Activated naive CD4-positive, alpha-beta T cell treated with anti-CD3 and anti-CD28 coated beads, Interleukin-2, amount 10 ng/mL, durations not matched to agents 7 days and 5 days (primary cell): ENCODE measurements around the gene NRBP1.

Experiments used
- CTCF ChIA-PET: fragments of 350-600 bp; sonication (Branson Sonifier 250); formaldehyde crosslinking; loops from one replicate; lab custom pipeline; 2021; ENCODE audit warnings: antibody characterized with exemption; lab: Charles Lee
- DNase-seq: peaks from one replicate; pipeline ENCODE4 v3.0.0-alpha.2; 2020
- H3K27ac Mint-ChIP-seq: one replicate; pipeline ENCODE4 v1.8.0; 2021; ENCODE audit warnings: mild to moderate bottlenecking, moderate library complexity, mixed read lengths
- H3K27me3 Mint-ChIP-seq: one replicate; pipeline ENCODE4 v1.8.0; 2021; ENCODE audit warnings: mild to moderate bottlenecking, mixed read lengths
- H3K36me3 Mint-ChIP-seq: one replicate; pipeline ENCODE4 v1.8.0; 2021; ENCODE audit warnings: mixed read lengths
- H3K4me1 Mint-ChIP-seq: one replicate; pipeline ENCODE4 v1.8.0; 2021; ENCODE audit warnings: mixed read lengths
- H3K4me3 Mint-ChIP-seq: one replicate; pipeline ENCODE4 v1.8.0; 2021; ENCODE audit warnings: mild to moderate bottlenecking, moderate library complexity, mixed read lengths
- H3K9me3 Mint-ChIP-seq: one replicate; pipeline ENCODE4 v1.8.0; 2021; ENCODE audit warnings: mixed read lengths

The NRBP1 gene

DNA sequence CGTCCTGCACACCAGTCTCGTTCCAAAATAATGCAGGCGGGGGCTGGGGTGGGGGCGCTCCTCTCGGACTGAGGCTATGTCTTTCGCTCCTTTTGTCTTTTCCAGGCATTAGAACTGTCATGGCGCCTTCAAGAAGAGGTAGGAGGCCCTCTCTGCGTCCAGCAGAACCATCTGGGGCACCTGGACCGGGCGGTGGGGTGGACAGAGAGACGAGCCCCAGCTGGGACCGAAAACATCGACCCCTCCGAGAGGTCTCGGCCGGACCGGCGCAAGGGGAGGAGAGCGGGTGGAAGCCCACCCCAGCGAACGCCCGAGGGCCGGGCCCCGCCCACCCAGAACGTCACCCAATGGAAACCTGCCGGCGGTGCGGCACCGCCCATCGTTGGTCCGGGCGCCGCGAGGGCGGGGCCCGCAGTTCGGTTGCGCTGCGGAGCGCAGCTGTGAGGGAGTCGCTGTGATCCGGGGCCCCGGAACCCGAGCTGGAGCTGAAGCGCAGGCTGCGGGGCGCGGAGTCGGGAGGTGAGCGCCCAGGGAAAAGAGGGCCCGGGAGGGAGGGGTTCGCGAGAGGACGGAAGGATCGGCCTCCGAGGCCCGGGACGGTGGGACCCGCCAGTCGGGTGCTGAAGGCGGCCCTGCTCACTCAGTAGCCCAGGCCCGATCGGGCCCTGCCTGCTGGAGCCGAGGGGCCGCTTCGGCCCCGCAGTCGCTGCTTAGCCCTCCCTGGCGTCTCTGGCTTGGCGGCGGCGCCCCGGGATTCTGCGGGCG lies at the start of gene NRBP1:
NRBP1 (plus strand) TSS at position 419 of the 765 bp plus-strand sequence. CDS start 4,643 bp downstream, outside the sequence.
- Mint-ChIP-seq H3K9me3 (no peaks in the 10 kb centered on the region), H3K36me3 (peaks cover 15% of the 10 kb centered on the region), H3K4me3 (peak within 1 kb of the TSS; percentile 98), H3K27me3 (peaks cover 9% of the 10 kb centered on the region), H3K27ac (peak within 1 kb of the TSS; percentile 98), H3K4me1 (peaks cover 36% of the 10 kb centered on the region)
- CTCF ChIA-PET, result interaction anchor here (0.5 kb wide), 1 partner anchor 30 kb away, joined by 3 read pairs; no protein-coding TSS in a partner anchor
- DNase-seq, result peak; percentile 95

DNA sequence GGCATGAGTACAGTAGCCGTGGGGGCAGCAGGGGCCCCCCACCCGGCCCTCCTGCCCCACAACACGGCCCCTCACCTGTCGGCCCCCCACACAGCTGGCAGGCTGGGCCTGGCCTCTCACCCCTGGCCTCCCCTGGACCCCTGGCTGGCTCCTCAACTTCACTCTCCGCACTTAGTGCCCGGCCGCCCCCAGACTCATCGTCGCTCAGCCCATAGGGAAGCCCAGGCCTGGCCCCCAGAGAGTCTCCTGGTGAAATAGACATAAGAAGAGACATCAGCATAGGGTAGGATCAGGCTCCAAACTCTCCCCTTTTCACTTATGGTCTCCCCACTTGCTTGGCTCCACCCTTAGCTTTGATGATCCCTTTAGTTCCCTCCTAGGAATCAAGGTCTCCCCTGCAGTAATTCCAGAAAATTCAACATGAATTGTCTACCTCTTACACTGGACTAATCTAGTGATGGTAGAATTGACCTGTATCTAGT lies 49.6 kb upstream of the NRBP1 start:
- Mint-ChIP-seq H3K27me3 (no peaks in the 10 kb centered on the region), H3K4me1 (peaks cover 38% of the 10 kb centered on the region), H3K4me3 (peak overlapping the region; percentile 86), H3K9me3 (no peaks in the 10 kb centered on the region), H3K36me3 (peaks cover 56% of the 10 kb centered on the region), H3K27ac (peak overlapping the region; percentile 93)
- DNase-seq, result no peak
- CTCF ChIA-PET, result interaction anchor here (1.3 kb wide), 1 partner anchor 304 kb away, joined by 7 read pairs; no protein-coding TSS in a partner anchor

DNA sequence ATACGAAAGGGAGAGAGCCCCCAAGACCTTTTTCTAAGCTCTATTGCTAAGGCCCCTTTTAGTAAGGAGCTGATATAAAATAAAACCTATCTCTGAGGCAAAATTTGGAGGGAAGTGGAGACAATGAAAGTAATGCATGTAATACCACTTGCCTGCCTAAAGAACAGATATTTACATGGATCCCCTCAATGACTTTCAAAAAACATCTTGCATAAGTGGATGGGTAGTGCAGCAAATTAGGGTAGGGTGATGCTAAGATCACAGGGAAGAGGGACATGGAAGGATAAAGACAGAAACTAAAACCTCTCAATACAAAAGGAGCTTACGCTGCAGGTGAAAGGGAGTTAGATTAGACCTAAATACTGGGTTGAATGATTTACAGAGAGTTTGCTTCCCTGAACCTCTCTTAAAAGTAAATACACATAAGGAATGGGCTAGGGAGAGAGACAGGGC lies 49.0 kb upstream of the NRBP1 start:
- DNase-seq, result no peak
- H3K4me1 Mint-ChIP-seq, result peaks cover 38% of the 10 kb centered on the region
- CTCF ChIA-PET, result interaction anchor here (1.0 to 2.0 kb wide), 3 partner anchors 9 to 304 kb away, joined by 6 to 14 read pairs (median 7); partner anchors contain the start of genes EIF2B4 and SNX17
- peak overlapping the region; percentile 86 for H3K4me3 Mint-ChIP-seq
- H3K36me3 Mint-ChIP-seq, result peaks cover 59% of the 10 kb centered on the region
- no peaks in the 10 kb centered on the region for H3K9me3 Mint-ChIP-seq
- H3K27me3 Mint-ChIP-seq, result no peaks in the 10 kb centered on the region
- peak overlapping the region; percentile 93 for H3K27ac Mint-ChIP-seq

DNA sequence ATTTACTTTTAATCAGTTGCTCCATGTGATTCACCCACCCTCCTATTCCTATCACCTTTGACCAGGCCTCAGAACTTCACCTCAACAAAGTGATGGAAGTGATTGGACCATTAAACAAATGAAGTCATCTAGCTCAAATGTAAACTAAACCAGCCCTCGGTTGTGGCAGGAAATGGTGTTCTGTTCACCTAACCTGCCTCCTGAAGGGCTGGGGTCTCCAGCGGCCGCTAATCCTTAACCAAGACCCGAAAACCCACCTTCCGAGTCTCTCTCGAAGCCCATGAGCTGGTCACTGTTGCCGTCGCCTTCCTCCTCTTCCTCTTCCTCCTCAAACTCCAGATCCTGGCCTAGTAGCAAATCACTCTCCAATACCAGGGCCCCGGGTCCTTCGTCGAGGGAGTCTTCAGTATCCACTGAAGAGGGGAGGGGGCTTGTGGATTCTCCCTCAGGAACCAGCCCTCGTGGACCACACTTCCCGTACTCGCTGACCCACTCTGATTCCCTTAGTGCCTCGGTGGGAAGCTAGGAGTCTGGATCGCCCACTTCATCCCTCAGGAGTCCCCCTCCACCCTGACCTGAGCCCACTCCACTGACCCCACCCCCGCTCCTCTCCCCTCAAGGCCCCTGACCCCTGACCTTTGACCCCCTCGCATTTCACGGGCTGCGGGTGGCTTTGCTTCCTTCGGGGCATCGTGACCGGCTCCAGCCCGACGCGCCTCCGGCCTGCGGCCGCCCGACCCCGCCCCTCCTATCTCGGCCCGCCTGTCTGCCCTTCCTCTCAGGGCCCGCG lies 48.4 kb upstream of the NRBP1 start:
- DNase-seq, result peak; percentile 79
- CTCF ChIA-PET, result interaction anchor here (1.0 to 2.0 kb wide), 4 partner anchors 10 to 303 kb away, joined by 3 to 14 read pairs (median 6); partner anchors contain the start of genes EIF2B4, PPM1G and SNX17
- H3K4me1 Mint-ChIP-seq, result peaks cover 33% of the 10 kb centered on the region
- H3K4me3 Mint-ChIP-seq, result peak overlapping the region; percentile 86
- H3K27ac Mint-ChIP-seq, result peak overlapping the region; percentile 93
- no peaks in the 10 kb centered on the region for H3K27me3 Mint-ChIP-seq
- H3K36me3 Mint-ChIP-seq, result peaks cover 57% of the 10 kb centered on the region
- H3K9me3 Mint-ChIP-seq, result no peaks in the 10 kb centered on the region

DNA sequence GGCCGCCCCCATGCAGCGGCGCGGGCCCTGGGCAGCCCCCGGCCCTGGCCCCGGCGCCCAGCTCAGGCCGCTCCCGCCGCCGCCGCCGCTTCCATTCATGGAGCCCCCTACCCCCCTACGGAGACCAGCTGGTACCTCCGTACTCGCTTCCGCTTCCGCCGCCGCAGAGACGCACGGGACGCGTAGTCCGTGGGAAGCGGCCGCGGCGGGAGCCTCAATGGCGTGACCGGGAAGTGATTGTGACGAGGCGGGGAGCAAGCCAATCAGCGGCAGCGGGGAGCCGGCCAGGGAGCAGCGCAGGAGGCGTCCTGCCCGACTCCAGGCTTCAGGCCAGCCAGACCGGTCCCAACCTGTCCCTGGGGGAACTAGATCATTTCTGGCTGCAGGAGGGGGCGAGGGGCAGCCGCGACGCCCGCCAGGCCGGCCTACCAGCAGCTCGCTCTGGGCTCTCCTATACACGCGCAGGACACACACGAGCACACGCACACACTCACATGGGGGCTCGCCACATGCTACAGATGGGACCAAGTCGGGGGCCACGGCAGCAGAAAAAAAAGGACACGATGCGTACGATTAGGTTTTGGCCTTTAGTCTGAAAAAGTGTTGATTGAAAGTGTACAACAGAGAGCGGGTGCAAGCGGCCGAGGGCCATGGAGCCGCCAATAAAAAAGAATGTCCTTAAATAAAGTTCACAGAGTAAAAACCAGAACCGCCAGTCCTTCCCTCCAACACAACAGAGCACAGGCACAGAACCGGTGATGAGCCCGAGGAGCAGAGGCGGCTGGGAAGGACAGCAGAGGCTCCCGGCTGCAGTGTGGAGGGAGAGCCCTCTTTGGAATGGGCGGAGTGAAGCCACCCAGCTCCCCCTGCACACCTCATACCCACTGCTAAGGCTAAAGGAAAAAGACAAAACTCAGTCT lies 47.5 kb upstream of the NRBP1 start, which contains the start of gene ZNF513:
ZNF513 (minus strand) TSS at position 109 of the 920 bp plus-strand sequence. CDS start 208 bp downstream, outside the sequence.
- H3K27ac Mint-ChIP-seq, result peak within 1 kb of the TSS; percentile 93
- CTCF ChIA-PET, result interaction anchor here (1.4 to 2.0 kb wide), 3 partner anchors 10 to 49 kb away, joined by 3 to 14 read pairs (median 4); partner anchors contain the start of genes EIF2B4, PPM1G and SNX17
- no peaks in the 10 kb centered on the region for H3K9me3 Mint-ChIP-seq
- DNase-seq, result peak; percentile 94
- H3K4me1 Mint-ChIP-seq, result peaks cover 33% of the 10 kb centered on the region
- no peaks in the 10 kb centered on the region for H3K27me3 Mint-ChIP-seq
- peak within 1 kb of the TSS; percentile 86 for H3K4me3 Mint-ChIP-seq
- H3K36me3 Mint-ChIP-seq, result peaks cover 57% of the 10 kb centered on the region

DNA sequence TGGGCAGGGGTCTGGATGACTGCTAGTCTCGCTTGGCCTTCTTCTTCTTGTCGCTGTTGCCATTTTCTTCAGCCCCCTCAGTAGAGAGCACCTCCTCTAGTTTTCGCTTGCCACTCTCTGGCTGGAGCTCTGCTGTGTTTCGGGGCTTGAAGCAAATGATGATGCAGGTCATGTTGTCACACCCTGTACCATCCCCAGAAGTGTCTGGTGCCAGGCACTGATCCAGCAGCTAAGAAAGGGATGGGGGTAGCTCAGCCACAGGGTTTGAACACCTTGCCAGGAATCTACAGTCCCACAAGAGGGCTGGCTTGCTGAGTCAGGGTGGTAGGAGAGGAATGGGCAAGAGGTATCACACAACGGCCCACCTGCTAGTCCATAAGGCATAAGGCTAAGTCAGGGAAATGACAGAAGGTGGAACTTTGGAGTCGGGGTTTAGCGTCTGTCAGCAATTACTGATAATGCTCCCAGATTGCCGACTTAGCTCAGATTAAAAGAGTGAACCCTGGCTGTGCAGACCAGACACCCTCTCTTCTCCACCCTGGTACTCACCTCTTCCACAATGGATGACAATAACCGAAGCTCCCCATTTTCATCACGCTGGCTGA lies 46.8 kb upstream of the NRBP1 start:
- Mint-ChIP-seq H3K9me3 (no peaks in the 10 kb centered on the region), H3K36me3 (peaks cover 51% of the 10 kb centered on the region), H3K27ac (peak overlapping the region; percentile 93), H3K4me1 (peaks cover 33% of the 10 kb centered on the region), H3K4me3 (peak overlapping the region; percentile 86), H3K27me3 (no peaks in the 10 kb centered on the region)
- DNase-seq, result no peak
- CTCF ChIA-PET, result interaction anchor here (1.4 kb wide), 1 partner anchor 48 kb away, joined by 4 read pairs; no protein-coding TSS in a partner anchor

DNA sequence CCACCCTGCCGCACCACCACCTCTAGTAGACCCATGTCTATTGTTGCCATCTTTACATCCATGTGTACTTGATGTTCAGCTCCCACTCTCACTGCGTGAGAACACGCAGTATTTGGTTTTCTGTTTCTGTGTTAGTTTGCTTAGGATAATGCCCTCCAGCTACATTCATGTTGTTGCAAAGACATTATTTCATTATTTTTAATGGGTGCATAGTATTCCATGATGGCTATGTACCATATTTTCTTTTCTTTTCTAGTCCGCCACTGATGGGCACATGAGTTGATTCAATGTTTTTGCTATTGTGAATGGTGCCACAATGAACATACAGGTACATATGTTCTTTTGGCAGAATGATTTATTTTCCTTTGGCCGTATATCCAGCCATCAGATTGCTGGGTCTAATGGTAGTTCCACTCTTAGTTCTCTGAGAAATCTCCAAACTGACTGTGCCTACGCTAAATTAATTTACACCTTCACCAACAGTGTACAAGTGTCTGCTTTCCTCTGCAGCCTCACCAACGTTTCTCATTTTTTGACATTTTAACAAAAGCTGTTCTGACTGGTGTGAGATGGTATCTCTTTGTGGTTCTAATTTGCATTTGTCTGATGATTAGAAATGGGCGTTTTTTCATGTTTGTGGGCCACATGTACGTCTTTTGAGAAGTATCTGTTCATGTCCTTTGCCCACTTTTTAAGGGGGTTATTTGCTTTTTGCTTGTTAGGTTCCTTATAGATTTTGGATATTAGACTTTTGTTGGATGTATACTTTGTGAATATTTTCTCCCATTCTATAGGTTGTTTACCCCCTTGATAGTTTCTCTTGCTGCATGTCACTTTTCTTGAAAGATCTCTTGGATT lies 37.4 kb upstream of the NRBP1 start:
- H3K4me3 Mint-ChIP-seq, result peak overlapping the region; percentile 43
- H3K4me1 Mint-ChIP-seq, result peaks cover 24% of the 10 kb centered on the region
- no peaks in the 10 kb centered on the region for H3K27me3 Mint-ChIP-seq
- no peaks in the 10 kb centered on the region for H3K9me3 Mint-ChIP-seq
- H3K27ac Mint-ChIP-seq, result peak overlapping the region; percentile 92
- no peak for DNase-seq
- CTCF ChIA-PET, result no interaction called here
- peaks cover 27% of the 10 kb centered on the region for H3K36me3 Mint-ChIP-seq

DNA sequence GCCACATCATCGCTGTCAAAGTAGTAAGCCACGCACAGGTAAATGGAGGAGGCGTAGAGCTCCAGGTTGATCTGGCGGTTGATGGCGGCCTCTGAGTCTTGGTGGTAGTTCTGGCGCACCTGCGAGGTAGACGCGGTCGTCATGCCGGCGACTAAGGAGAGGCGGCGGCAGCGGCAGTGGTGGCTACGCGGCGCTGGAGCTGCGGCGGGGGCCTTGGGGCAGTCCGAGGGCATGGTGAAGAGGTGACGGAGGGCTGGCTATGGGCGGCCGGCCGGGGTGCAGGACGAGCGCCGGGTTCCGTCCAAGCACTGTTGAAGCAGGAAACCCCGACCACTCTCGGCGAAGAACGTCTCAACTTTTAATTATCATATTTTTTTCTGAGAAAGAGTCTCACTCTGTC lies 35.2 kb upstream of the NRBP1 start:
- H3K4me3 Mint-ChIP-seq, result no peak overlapping the region
- CTCF ChIA-PET, result no interaction called here
- peaks cover 26% of the 10 kb centered on the region for H3K36me3 Mint-ChIP-seq
- DNase-seq, result no peak
- H3K27ac Mint-ChIP-seq, result no peak overlapping the region
- no peaks in the 10 kb centered on the region for H3K9me3 Mint-ChIP-seq
- H3K27me3 Mint-ChIP-seq, result no peaks in the 10 kb centered on the region
- peaks cover 27% of the 10 kb centered on the region for H3K4me1 Mint-ChIP-seq

DNA sequence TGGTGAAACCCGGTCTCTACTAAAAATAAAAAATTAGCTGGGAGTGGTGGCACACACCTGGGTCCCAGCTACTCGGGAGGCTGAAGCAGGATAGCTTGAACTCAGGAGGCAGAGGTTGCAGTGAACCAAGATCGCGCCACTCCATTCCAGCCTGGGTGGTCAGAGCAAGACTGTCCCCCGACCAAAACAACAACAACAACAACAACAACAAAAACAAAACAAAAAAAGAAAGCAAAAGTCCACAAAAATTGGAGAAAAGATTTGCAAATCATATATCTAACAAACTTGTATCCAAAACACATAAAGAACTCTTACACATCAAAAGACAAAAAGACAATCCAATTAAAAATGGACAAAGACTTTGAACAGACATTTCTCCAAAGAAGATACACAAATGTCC lies 29.5 kb upstream of the NRBP1 start:
- CTCF ChIA-PET, result interaction anchor here (0.6 kb wide), 1 partner anchor 30 kb away, joined by 3 read pairs; the partner anchor contains the start of gene NRBP1
- Mint-ChIP-seq H3K27me3 (no peaks in the 10 kb centered on the region), H3K9me3 (no peaks in the 10 kb centered on the region), H3K4me3 (no peak overlapping the region), H3K27ac (no peak overlapping the region), H3K36me3 (peaks cover 30% of the 10 kb centered on the region), H3K4me1 (peaks cover 32% of the 10 kb centered on the region)
- DNase-seq, result no peak

DNA sequence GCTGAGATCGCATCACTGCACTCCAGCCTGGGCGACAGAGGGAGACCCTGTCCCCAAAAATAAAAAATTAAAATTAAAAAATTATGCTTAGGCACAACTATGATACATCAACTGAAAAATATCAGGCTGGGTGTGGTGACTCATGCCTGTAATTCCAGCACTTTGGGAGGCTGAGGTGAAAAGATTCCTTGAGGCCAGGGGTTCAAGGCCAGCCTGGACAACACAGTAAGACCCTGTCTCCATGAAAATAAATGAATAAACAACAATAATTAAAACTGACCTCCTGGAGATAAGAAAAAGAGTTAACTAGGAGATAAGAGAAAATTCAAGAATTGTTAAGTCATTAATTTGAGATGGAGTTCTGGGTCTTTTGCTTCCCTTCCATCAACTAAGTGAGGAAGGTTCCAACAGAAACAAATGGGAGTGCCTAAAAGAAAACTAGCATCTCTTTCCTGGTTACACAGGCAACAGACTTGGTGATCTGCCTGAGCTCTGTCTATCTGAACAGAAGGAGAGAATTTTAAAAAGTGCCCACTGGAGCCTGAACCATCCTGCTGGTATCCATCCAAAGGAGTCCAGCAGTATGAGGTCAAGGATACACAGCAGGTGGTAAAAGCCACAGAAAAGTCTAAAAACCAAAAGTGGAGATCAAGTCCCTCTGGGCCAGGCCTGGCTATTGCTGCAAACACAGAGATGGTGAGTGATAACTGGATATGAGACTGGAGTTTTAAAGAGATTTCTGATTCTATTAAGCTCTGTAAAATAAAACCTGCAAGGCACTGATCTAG lies 27.9 kb upstream of the NRBP1 start:
- DNase-seq, result no peak
- H3K27ac Mint-ChIP-seq, result peak overlapping the region; percentile 5
- H3K4me1 Mint-ChIP-seq, result peaks cover 34% of the 10 kb centered on the region
- CTCF ChIA-PET, result no interaction called here
- no peaks in the 10 kb centered on the region for H3K27me3 Mint-ChIP-seq
- H3K36me3 Mint-ChIP-seq, result peaks cover 28% of the 10 kb centered on the region
- no peak overlapping the region for H3K4me3 Mint-ChIP-seq
- H3K9me3 Mint-ChIP-seq, result no peaks in the 10 kb centered on the region

DNA sequence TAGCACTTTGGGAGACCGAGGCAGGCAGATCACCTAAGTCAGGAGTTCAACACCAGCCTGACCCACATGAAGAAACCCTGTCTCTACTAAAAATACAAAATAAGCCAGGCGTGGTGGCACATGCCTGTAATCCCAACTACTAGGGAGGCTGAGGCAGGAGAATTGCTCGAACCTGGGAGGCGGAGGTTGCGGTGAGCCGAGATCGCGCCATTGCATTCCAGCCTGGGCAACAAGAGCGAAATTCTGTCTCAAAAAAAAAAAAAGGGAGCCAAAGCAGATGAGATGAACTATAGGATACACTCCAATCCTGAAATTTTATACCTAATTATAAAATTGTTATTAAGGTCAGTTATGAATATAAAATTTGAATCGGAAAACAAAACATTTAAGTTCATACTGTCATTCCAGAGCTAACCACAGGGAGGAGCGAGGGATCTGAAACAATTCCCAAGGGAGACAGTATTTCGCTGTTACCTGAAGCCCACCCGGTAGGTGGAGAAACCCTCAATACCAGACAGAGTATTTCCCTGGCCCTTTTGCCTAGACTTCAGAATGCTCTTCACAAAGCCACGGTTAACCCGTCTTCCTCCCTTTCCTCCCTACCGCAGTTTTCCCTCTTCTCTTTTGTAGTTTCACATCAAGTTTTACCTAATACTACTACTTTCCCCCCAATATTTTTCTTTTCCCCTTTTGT lies 20.5 kb upstream of the NRBP1 start:
- CTCF ChIA-PET, result interaction anchor here (1.0 to 1.8 kb wide), 5 partner anchors 13 to 36 kb away, joined by 3 to 4 read pairs (median 4); no protein-coding TSS in a partner anchor
- Mint-ChIP-seq H3K36me3 (peaks cover 24% of the 10 kb centered on the region), H3K27me3 (peaks cover 9% of the 10 kb centered on the region), H3K27ac (peak overlapping the region; percentile 87), H3K9me3 (peaks cover 4% of the 10 kb centered on the region), H3K4me1 (peaks cover 50% of the 10 kb centered on the region), H3K4me3 (peak overlapping the region; percentile 81)
- no peak for DNase-seq
